HepG2 (cell line): ENCODE data around the gene RBL1. TPM values are rescaled to one million over a fixed set of nuclear protein-coding genes. Genes with fewer than 3 reads are reported as not detected.

Experiments
- ATAC-seq: fragments of 200-7000 bp; cut with Tn5 transposase; 3 replicates; pipeline ENCODE4 v1.9.1; 2020; ENCODE audit warnings: mild to moderate bottlenecking, moderate library complexity
- BruUV-seq: library from RNA; stranded (reverse); fragments of 400-500 nt; replicated peaks from 2 replicates; lab custom pipeline; 2021; lab: Mats Ljungman, UMichigan
- CTCF ChIA-PET: fragments of 300-600 bp; formaldehyde crosslinking; extraction: SDS; loops from one replicate; lab custom pipeline; 2021; ENCODE audit warnings: low total read pairs, inconsistent platforms, low intra/inter-chr PET ratio; lab: Yijun Ruan, JAX
- POLR2A ChIA-PET: fragments of 350-600 bp; sonication (Branson Sonifier 250); formaldehyde crosslinking; loops from one replicate; lab custom pipeline; 2020; ENCODE audit warnings: antibody characterized with exemption, inconsistent platforms; lab: Yijun Ruan, JAX
- DNase-seq: peaks from one replicate; pipeline ENCODE4 v3.0.0-alpha.2; 2015; ENCODE audit warnings: low spot score
- FAIRE-seq: peaks from 3 replicates; lab custom pipeline; 2011; peaks lifted over from hg19 to GRCh38; lab: Jason Lieb, UNC
- H2AFZ ChIP-seq: one replicate; pipeline ENCODE4 v1.6.1; 2011; ENCODE audit warnings: low read length, inconsistent platforms
- H3K27ac ChIP-seq: fragments of 300-600 bp; 3 replicates; pipeline ENCODE4 v1.8.0; 2011; ENCODE audit warnings: mixed run types, mild to moderate bottlenecking, mixed read lengths, low read length, inconsistent platforms; ENCODE audit not compliant: insufficient read depth; ENCODE audit errors: extremely low read length
- H3K27me3 ChIP-seq, 2 experiments: fragments of 200-600 bp in 1 of 2; 2 replicates in 1 of 2; 3 replicates in 1 of 2; pipeline versions ENCODE4 v1.6.0 to v1.8.0; 2011; ENCODE audit warnings: low read length in 2 of 2, mild to moderate bottlenecking in 2 of 2, moderate library complexity in 2 of 2, inconsistent platforms in 1 of 2; ENCODE audit not compliant: insufficient read depth in 2 of 2, control insufficient read depth in 1 of 2
- H3K36me3 ChIP-seq, 2 experiments: fragments of 200-600 bp in 1 of 2; replicated peaks in 1 of 2; 2 replicates in 1 of 2; 3 replicates in 1 of 2; pipeline versions ENCODE4 v1.5.1 to v1.8.0; 2011; ENCODE audit warnings: low read length in 2 of 2, inconsistent platforms in 1 of 2; ENCODE audit not compliant: insufficient read depth in 2 of 2, control insufficient read depth in 1 of 2
- H3K4me1 ChIP-seq: 2 replicates; pipeline ENCODE4 v1.5.1; 2012; ENCODE audit warnings: low read length, inconsistent platforms; ENCODE audit not compliant: insufficient read depth
- H3K4me2 ChIP-seq: 2 replicates; pipeline ENCODE4 v1.6.0; 2011; ENCODE audit warnings: low read depth, low read length, inconsistent platforms
- H3K4me3 ChIP-seq, 3 experiments: fragments of 200-600 bp in 1 of 3; sonication (generic), shearing (Covaris generic) in 1 of 3; replicated peaks in 1 of 3; 2 replicates each; pipeline ENCODE4 v1.5.1; 2011 to 2016; ENCODE audit warnings: low read length in 3 of 3, inconsistent platforms in 2 of 3, low read depth in 2 of 3, mild to moderate bottlenecking in 2 of 3, control low read depth in 1 of 3, mixed read lengths in 1 of 3; ENCODE audit not compliant: insufficient read depth in 1 of 3
- H3K79me2 ChIP-seq: one replicate; pipeline ENCODE4 v1.6.1; 2011; ENCODE audit warnings: low read length, inconsistent platforms; ENCODE audit not compliant: insufficient read depth
- H3K9ac ChIP-seq: 2 replicates; pipeline ENCODE4 v1.6.0; 2011; ENCODE audit warnings: mild to moderate bottlenecking, low read depth, low read length, inconsistent platforms; ENCODE audit not compliant: insufficient read depth
- H3K9me3 ChIP-seq: 2 replicates; pipeline ENCODE4 v1.5.1; 2012; ENCODE audit warnings: mild to moderate bottlenecking, low read length
- H4K20me1 ChIP-seq: 2 replicates; pipeline ENCODE4 v1.6.0; 2011; ENCODE audit warnings: inconsistent platforms, mild to moderate bottlenecking, low read length, moderate library complexity; ENCODE audit not compliant: insufficient read depth
- ATF1 ChIP-seq: IDR thresholded peaks from 2 replicates; pipeline ENCODE4 v1.6.1; 2016; ENCODE audit warnings: mild to moderate bottlenecking, control low read depth
- CEBPB ChIP-seq: IDR thresholded peaks from 2 replicates; pipeline ENCODE4 v1.6.1; 2011; ENCODE audit warnings: low read depth, low read length, improper control_type of control experiment, borderline replicate concordance
- CHD2 ChIP-seq: IDR thresholded peaks from 2 replicates; pipeline ENCODE4 v1.6.1; 2011; ENCODE audit warnings: low read depth, low read length, improper control_type of control experiment
- EP300 ChIP-seq, 3 experiments: sonication (generic) in 1 of 3; formaldehyde crosslinking in 1 of 3; IDR thresholded peaks; 2 replicates each; pipeline versions ENCODE4 v1.5.1 to v1.6.1; 2011 to 2020; ENCODE audit warnings: low read depth in 2 of 3, low read length in 2 of 3, borderline replicate concordance in 1 of 3, improper control_type of control experiment in 1 of 3, mild to moderate bottlenecking in 1 of 3, missing genetic modification reagents in 1 of 3, moderate library complexity in 1 of 3
- HDAC2 ChIP-seq: sonication (generic); formaldehyde crosslinking; IDR thresholded peaks from 2 replicates; pipeline ENCODE4 v1.4.0; 2020; ENCODE audit warnings: missing genetic modification reagents
- ONECUT2 ChIP-seq: sonication (generic); formaldehyde crosslinking; IDR thresholded peaks from 2 replicates; pipeline ENCODE4 v1.4.0; 2020; ENCODE audit warnings: missing genetic modification reagents
- SIX4 ChIP-seq: sonication (generic); formaldehyde crosslinking; IDR thresholded peaks from 2 replicates; pipeline ENCODE4 v1.4.0; 2020; ENCODE audit warnings: missing genetic modification reagents
- SOX5 ChIP-seq: IDR thresholded peaks from 2 replicates; pipeline ENCODE4 v1.6.1; 2016; ENCODE audit warnings: borderline replicate concordance
- THAP11 ChIP-seq: IDR thresholded peaks from 2 replicates; pipeline ENCODE4 v1.6.1; 2016; ENCODE audit warnings: missing biosample characterization, missing genetic modification reagents
- THYN1 ChIP-seq: sonication (generic); formaldehyde crosslinking; IDR thresholded peaks from 2 replicates; pipeline ENCODE4 v1.8.1; 2023; ENCODE audit warnings: low read depth, mild to moderate bottlenecking, moderate library complexity, missing genetic modification reagents, borderline replicate concordance
- ZNF232 ChIP-seq: sonication (generic); formaldehyde crosslinking; IDR thresholded peaks from 2 replicates; pipeline ENCODE4 v1.4.0; 2020; ENCODE audit warnings: missing genetic modification reagents, borderline replicate concordance
- ZNF329 ChIP-seq: sonication (generic); formaldehyde crosslinking; IDR thresholded peaks from 2 replicates; pipeline ENCODE4 v1.9.0; 2021; ENCODE audit warnings: low read depth, mild to moderate bottlenecking, missing genetic modification reagents
- ZNF562 ChIP-seq: sonication (generic); formaldehyde crosslinking; IDR thresholded peaks from 2 replicates; pipeline ENCODE4 v1.8.0; 2022; ENCODE audit warnings: missing genetic modification reagents, borderline replicate concordance
- ZNF629 ChIP-seq: sonication (generic); formaldehyde crosslinking; conservative IDR thresholded peaks from 2 replicates; pipeline ENCODE4 v1.5.0; 2020; ENCODE audit warnings: missing genetic modification reagents
- WGBS: methylation state at CpG from one replicate; pipeline ENCODE4 v1.1.6; 2017; ENCODE audit warnings: low lambda C conversion rate; 5-methylcytosine and 5-hydroxymethylcytosine counted together
- in situ Hi-C: cut with HindIII; loops from 2 replicates; pipeline ENCODE4 v1.10.0; 2017; ENCODE audit warnings: low pct_unique_long_range_greater_than_20kb; ENCODE audit not compliant: extremely low pct_ligation_motif_present
- intact Hi-C: fragments of 100-400 bp; cut with micrococcal nuclease; formaldehyde crosslinking; loops from one replicate; pipeline ENCODE4 v1.10.0; 2022; ENCODE audit not compliant: unreplicated experiment
- polyA plus RNA-seq, 8 experiments: library from polyadenylated mRNA; depleted of rRNA in 3 of 8; stranded (reverse) in 7 of 8; unstranded in 1 of 8; fragments of >200 nt; fragmentation: Illumina TruSeq in 4 of 8; extraction: Trizol in 4 of 8; gene quantifications; 2 replicates each; pipeline versions ENCODE4 v1.2.1 to v1.2.3, GENCODE V29; 2011 to 2016; ENCODE audit warnings: low read depth in 4 of 8, missing spikeins in 1 of 8, mixed read lengths in 1 of 8; ENCODE audit not compliant: insufficient read depth in 1 of 8
- total RNA-seq, 5 experiments: library from RNA; depleted of rRNA; stranded (reverse); fragments of >200 nt; fragmentation: Illumina TruSeq; extraction: Trizol; gene quantifications; 2 replicates each; pipeline ENCODE4 v1.2.3, GENCODE V29; 2016; ENCODE audit warnings: low read depth in 1 of 5
- TF ChIP-seq, protein P1 (sequence below): IDR thresholded peaks from 2 replicates; pipeline ENCODE4 v1.6.1; 2016; ENCODE audit warnings: mild to moderate bottlenecking
- TF ChIP-seq, protein P2 (sequence below): sonication (generic); formaldehyde crosslinking; IDR thresholded peaks from 2 replicates; pipeline ENCODE4 v1.9.0; 2021; ENCODE audit warnings: missing genetic modification reagents, borderline replicate concordance
- TF ChIP-seq, protein P3 (sequence below): IDR thresholded peaks from 2 replicates; pipeline ENCODE4 v1.6.1; 2012; ENCODE audit warnings: inconsistent platforms
- TF ChIP-seq, protein P4 (sequence below): sonication (generic); formaldehyde crosslinking; IDR thresholded peaks from 2 replicates; pipeline ENCODE4 v1.9.0; 2021; ENCODE audit warnings: missing genetic modification reagents, borderline replicate concordance

Gene RBL1
- total and polyA plus RNA-seq, 2 of the 13 experiments (the other 11 are each of a cell fraction or from before 2014, with no cell fraction given), result 6.0 to 27.5 TPM

DNA sequence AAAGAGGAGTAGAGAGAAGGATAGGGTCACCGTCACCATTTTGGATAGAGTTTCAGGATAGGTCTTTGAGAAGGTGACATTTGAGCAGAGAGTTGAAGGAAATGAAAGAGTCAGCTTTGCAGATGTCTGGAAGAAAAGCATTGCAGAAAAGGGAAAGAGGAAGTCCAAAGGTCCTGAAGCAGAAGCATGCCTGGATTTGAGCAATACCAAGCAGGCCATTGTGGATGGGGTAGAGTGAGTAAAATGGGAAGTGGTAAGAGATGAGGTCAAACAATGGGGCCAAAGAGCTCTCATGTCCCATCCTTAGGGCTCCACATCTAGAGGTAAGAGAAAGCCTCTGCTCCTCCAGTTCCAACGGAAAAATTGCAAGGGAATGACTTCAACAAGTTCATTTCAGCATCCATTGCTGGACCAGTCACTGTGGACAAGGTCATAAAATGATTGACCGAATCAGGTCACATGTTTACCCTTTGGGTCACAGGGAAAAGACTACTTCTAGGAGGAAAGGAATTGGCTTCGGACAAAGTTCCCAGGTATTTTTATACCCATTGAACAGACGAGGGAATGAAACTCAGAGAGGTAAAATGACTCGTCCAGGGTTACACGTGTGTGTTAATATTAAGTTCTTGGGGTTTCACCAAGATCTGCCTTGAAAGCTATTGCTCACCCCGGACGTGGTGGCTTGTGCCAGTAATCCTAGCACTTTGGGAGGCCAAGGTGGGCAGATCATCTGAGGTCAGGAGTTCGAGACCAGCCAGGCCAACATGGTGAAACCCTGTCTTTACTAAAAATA is 137.7 kb downstream of the RBL1 start:
- no peaks in the 10 kb centered on the region for H3K27me3 ChIP-seq
- peaks cover 14% of the 10 kb centered on the region for H3K9me3 ChIP-seq
- no peak overlapping the region for H3K4me3 ChIP-seq
- FAIRE-seq (peak; percentile 44), DNase-seq (no peak), ATAC-seq (no peak)
- H4K20me1 ChIP-seq, result no peaks in the 10 kb centered on the region
- no peak overlapping the region for H3K9ac ChIP-seq
- WGBS, result 86% methylated on average over 10 of the region's 10 CpGs
- peaks cover 82% of the 10 kb centered on the region for H3K4me1 ChIP-seq
- in situ Hi-C loops, result no loop called here
- intact Hi-C loops, result loop anchor here (10.0 kb wide), 1 partner anchor 137 kb away; the partner anchor contains the start of gene RBL1
- H3K36me3 ChIP-seq, result no peaks in the 10 kb centered on the region
- H2AFZ ChIP-seq, result no peak overlapping the region
- no TSS peak for BruUV-seq
- H3K4me2 ChIP-seq, result peak overlapping the region; percentile 43
- CTCF ChIA-PET, result no interaction called here
- H3K79me2 ChIP-seq, result no peaks in the 10 kb centered on the region
- POLR2A ChIA-PET, result no interaction called here
- no peak overlapping the region for H3K27ac ChIP-seq
- peak in 1 of 2 experiments; percentile 17; a peak in 1 of 4 replicates for TF ChIP-seq EP300 (IDR thresholded peaks at IDR 0.05; ENCODE audit: low read depth in 2 of 2, low read length in 2 of 2)
- no peak for TF ChIP-seq EP300 (CRISPR knock-in tag; IDR thresholded peaks at IDR 0.05; ENCODE audit: borderline replicate concordance)
- TF ChIP-seq, protein P1, sequence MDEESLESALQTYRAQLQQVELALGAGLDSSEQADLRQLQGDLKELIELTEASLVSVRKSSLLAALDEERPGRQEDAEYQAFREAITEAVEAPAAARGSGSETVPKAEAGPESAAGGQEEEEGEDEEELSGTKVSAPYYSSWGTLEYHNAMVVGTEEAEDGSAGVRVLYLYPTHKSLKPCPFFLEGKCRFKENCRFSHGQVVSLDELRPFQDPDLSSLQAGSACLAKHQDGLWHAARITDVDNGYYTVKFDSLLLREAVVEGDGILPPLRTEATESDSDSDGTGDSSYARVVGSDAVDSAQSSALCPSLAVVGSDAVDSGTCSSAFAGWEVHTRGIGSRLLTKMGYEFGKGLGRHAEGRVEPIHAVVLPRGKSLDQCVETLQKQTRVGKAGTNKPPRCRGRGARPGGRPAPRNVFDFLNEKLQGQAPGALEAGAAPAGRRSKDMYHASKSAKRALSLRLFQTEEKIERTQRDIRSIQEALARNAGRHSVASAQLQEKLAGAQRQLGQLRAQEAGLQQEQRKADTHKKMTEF, result peak; percentile 22; the same call in 1 of the 2 replicates
- no peak for TF ChIP-seq ZNF329 (CRISPR knock-in tag)
- 0 out of 2 replicates have a peak, but pooled peaks have one; percentile 22 for TF ChIP-seq THAP11
- TF ChIP-seq CEBPB, result peak; percentile 26; the same call in 1 of the 2 replicates
- TF ChIP-seq SIX4, result no peak
- TF ChIP-seq THYN1 (CRISPR knock-in tag), result no peak
- TF ChIP-seq, protein P2, sequence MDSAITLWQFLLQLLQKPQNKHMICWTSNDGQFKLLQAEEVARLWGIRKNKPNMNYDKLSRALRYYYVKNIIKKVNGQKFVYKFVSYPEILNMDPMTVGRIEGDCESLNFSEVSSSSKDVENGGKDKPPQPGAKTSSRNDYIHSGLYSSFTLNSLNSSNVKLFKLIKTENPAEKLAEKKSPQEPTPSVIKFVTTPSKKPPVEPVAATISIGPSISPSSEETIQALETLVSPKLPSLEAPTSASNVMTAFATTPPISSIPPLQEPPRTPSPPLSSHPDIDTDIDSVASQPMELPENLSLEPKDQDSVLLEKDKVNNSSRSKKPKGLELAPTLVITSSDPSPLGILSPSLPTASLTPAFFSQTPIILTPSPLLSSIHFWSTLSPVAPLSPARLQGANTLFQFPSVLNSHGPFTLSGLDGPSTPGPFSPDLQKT (CRISPR knock-in tag), result no peak
- TF ChIP-seq, protein P3, sequence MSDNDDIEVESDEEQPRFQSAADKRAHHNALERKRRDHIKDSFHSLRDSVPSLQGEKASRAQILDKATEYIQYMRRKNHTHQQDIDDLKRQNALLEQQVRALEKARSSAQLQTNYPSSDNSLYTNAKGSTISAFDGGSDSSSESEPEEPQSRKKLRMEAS, result no peak
- no peak for TF ChIP-seq ATF1 (CRISPR knock-in tag)
- TF ChIP-seq HDAC2 (CRISPR knock-in tag), result 0 out of 2 replicates have a peak, but pooled peaks have one; percentile 26
- peak; percentile 50; the same call in 1 of the 2 replicates for TF ChIP-seq ZNF629 (CRISPR knock-in tag)
- TF ChIP-seq, protein P4, sequence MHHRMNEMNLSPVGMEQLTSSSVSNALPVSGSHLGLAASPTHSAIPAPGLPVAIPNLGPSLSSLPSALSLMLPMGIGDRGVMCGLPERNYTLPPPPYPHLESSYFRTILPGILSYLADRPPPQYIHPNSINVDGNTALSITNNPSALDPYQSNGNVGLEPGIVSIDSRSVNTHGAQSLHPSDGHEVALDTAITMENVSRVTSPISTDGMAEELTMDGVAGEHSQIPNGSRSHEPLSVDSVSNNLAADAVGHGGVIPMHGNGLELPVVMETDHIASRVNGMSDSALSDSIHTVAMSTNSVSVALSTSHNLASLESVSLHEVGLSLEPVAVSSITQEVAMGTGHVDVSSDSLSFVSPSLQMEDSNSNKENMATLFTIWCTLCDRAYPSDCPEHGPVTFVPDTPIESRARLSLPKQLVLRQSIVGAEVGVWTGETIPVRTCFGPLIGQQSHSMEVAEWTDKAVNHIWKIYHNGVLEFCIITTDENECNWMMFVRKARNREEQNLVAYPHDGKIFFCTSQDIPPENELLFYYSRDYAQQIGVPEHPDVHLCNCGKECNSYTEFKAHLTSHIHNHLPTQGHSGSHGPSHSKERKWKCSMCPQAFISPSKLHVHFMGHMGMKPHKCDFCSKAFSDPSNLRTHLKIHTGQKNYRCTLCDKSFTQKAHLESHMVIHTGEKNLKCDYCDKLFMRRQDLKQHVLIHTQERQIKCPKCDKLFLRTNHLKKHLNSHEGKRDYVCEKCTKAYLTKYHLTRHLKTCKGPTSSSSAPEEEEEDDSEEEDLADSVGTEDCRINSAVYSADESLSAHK (CRISPR knock-in tag), result no peak
- no peak for TF ChIP-seq ZNF232 (CRISPR knock-in tag)
- TF ChIP-seq ZNF562 (CRISPR knock-in tag), result no peak
- TF ChIP-seq CHD2, result no peak
- 0 out of 2 replicates have a peak, but pooled peaks have one; percentile 17 for TF ChIP-seq SOX5 (CRISPR knock-in tag)
- TF ChIP-seq ONECUT2 (CRISPR knock-in tag), result no peak
